ENCODE data around the gene WNK1.
"Not testable (repeated sequence)": the region's sequence is repeated elsewhere in the genome, so short reads cannot be mapped to it uniquely, and the experiment has no call there.

Gene WNK1

GRCh38 chr12:931060-931459 lies 178.7 kb downstream of the WNK1 start:
- no peak overlapping the region for H3K9ac ChIP-seq
- TF ChIP-seq CTCF (IDR thresholded peaks at IDR 0.05), result no peak
- H3K36me3 ChIP-seq (ENCODE audit: control insufficient read depth, insufficient read depth, low read length), result no peaks in the 10 kb centered on the region
- no peaks in the 10 kb centered on the region for H3K27me3 ChIP-seq (ENCODE audit: control insufficient read depth, insufficient read depth, low read length)
- H3K4me1 ChIP-seq, result no peaks in the 10 kb centered on the region
- no peaks in the 10 kb centered on the region for H3K9me3 ChIP-seq (ENCODE audit: control insufficient read depth, low read length)
- peaks cover 5% of the 10 kb centered on the region for H3K79me2 ChIP-seq
- no peak overlapping the region for H3K4me3 ChIP-seq (ENCODE audit: low read depth, low read length)
- no peak overlapping the region for H3K4me2 ChIP-seq (ENCODE audit: low read length)
- H3K27ac ChIP-seq, result no peak overlapping the region
- no peak overlapping the region for H2AFZ ChIP-seq

GRCh38 chr12:931591-931990 lies 179.2 kb downstream of the WNK1 start:
- Histone ChIP-seq H3K36me3 (ENCODE audit: control insufficient read depth, insufficient read depth, low read length) (no peaks in the 10 kb centered on the region), H3K27me3 (ENCODE audit: control insufficient read depth, insufficient read depth, low read length) (no peaks in the 10 kb centered on the region), H3K9ac (no peak overlapping the region), H3K27ac (no peak overlapping the region), H3K4me1 (no peaks in the 10 kb centered on the region), H2AFZ (no peak overlapping the region), H3K4me2 (ENCODE audit: low read length) (no peak overlapping the region), H3K79me2 (peaks cover 6% of the 10 kb centered on the region), H3K4me3 (ENCODE audit: low read depth, low read length) (no peak overlapping the region), H3K9me3 (ENCODE audit: control insufficient read depth, low read length) (no peaks in the 10 kb centered on the region)
- TF ChIP-seq CTCF (IDR thresholded peaks at IDR 0.05), result no peak

GRCh38 chr12:935891-936290 lies 183.5 kb downstream of the WNK1 start:
- not testable (repeated sequence) for H3K4me1 ChIP-seq; H3K9ac ChIP-seq; H3K4me2 ChIP-seq (ENCODE audit: low read length); H3K9me3 ChIP-seq (ENCODE audit: control insufficient read depth, low read length); H3K4me3 ChIP-seq (ENCODE audit: low read depth, low read length); H3K27ac ChIP-seq; H2AFZ ChIP-seq; H3K27me3 ChIP-seq (ENCODE audit: control insufficient read depth, insufficient read depth, low read length); H3K36me3 ChIP-seq (ENCODE audit: control insufficient read depth, insufficient read depth, low read length)
- H3K79me2 ChIP-seq, result peaks cover 36% of the 10 kb centered on the region

- Histone ChIP-seq H3K27me3 (ENCODE audit: control insufficient read depth, insufficient read depth, low read length) (no peaks in the 10 kb centered on the region), H3K27ac (no peak overlapping the region), H3K79me2 (peaks cover 37% of the 10 kb centered on the region), H3K4me2 (ENCODE audit: low read length) (no peak overlapping the region), H3K9me3 (ENCODE audit: control insufficient read depth, low read length) (no peaks in the 10 kb centered on the region), H3K4me1 (no peaks in the 10 kb centered on the region), H3K4me3 (ENCODE audit: low read depth, low read length) (no peak overlapping the region), H2AFZ (no peak overlapping the region), H3K9ac (no peak overlapping the region), H3K36me3 (ENCODE audit: control insufficient read depth, insufficient read depth, low read length) (no peaks in the 10 kb centered on the region)
- TF ChIP-seq CTCF (IDR thresholded peaks at IDR 0.05), result no peak
Observed at GRCh38 chr12:936377-937345, 184.3 kb downstream of the WNK1 start.

GRCh38 chr12:938810-939209 lies 186.4 kb downstream of the WNK1 start:
- Histone ChIP-seq H3K4me1 (no peaks in the 10 kb centered on the region), H3K36me3 (ENCODE audit: control insufficient read depth, insufficient read depth, low read length) (no peaks in the 10 kb centered on the region), H3K27ac (no peak overlapping the region), H3K4me2 (ENCODE audit: low read length) (no peak overlapping the region), H3K4me3 (ENCODE audit: low read depth, low read length) (no peak overlapping the region), H3K9me3 (ENCODE audit: control insufficient read depth, low read length) (no peaks in the 10 kb centered on the region), H2AFZ (no peak overlapping the region), H3K79me2 (peaks cover 45% of the 10 kb centered on the region), H3K27me3 (ENCODE audit: control insufficient read depth, insufficient read depth, low read length) (no peaks in the 10 kb centered on the region), H3K9ac (no peak overlapping the region)
- TF ChIP-seq CTCF (IDR thresholded peaks at IDR 0.05), result no peak

Measured in parathyroid adenoma (tissue), 2 donors.